ENCODE results near the gene DCTN1. TPM values are rescaled to one million over a fixed set of nuclear protein-coding genes. Genes with fewer than 3 reads are reported as not detected.
"Not testable (repeated sequence)": the region's sequence is repeated elsewhere in the genome, so short reads cannot be mapped to it uniquely, and the experiment has no call there.

Gene DCTN1
- total RNA-seq, 1 donor from 2014 or later, result 165 TPM

GRCh38 chr2:74424995-74425406 is 44.9 kb upstream of the DCTN1 start:
- H3K27ac Mint-ChIP-seq, result no peak overlapping the region
- no peaks in the 10 kb centered on the region for H3K9me3 Mint-ChIP-seq
- H3K4me1 Mint-ChIP-seq (ENCODE audit: unreplicated experiment), result peaks cover 14% of the 10 kb centered on the region
- no peak for TF ChIP-seq CTCF (conservative IDR thresholded peaks at IDR 0.05)
- peaks cover 9% of the 10 kb centered on the region for H3K36me3 Mint-ChIP-seq
- no peak for DNase-seq (ENCODE audit: extremely low spot score, unreplicated experiment)
- H3K4me3 Mint-ChIP-seq, result no peak overlapping the region
- H3K27me3 Mint-ChIP-seq, result peaks cover 2% of the 10 kb centered on the region

GRCh38 chr2:74424139-74424992 is 44.3 kb upstream of the DCTN1 start:
- H3K9me3 Mint-ChIP-seq, result no peaks in the 10 kb centered on the region
- DNase-seq (ENCODE audit: extremely low spot score, unreplicated experiment), result no peak
- H3K4me3 Mint-ChIP-seq, result no peak overlapping the region
- peaks cover 9% of the 10 kb centered on the region for H3K36me3 Mint-ChIP-seq
- peaks cover 2% of the 10 kb centered on the region for H3K27me3 Mint-ChIP-seq
- peaks cover 14% of the 10 kb centered on the region for H3K4me1 Mint-ChIP-seq (ENCODE audit: unreplicated experiment)
- no peak for TF ChIP-seq CTCF (conservative IDR thresholded peaks at IDR 0.05)
- H3K27ac Mint-ChIP-seq, result peak overlapping the region; percentile 30

GRCh38 chr2:74423231-74424095 is 43.4 kb upstream of the DCTN1 start:
- no peak for TF ChIP-seq CTCF (conservative IDR thresholded peaks at IDR 0.05)
- H3K4me1 Mint-ChIP-seq (ENCODE audit: unreplicated experiment), result peaks cover 14% of the 10 kb centered on the region
- no peaks in the 10 kb centered on the region for H3K9me3 Mint-ChIP-seq
- peak overlapping the region; percentile 96 for H3K4me3 Mint-ChIP-seq
- peak overlapping the region; percentile 5 for H3K27ac Mint-ChIP-seq
- peaks cover 9% of the 10 kb centered on the region for H3K36me3 Mint-ChIP-seq
- no peak for DNase-seq (ENCODE audit: extremely low spot score, unreplicated experiment)
- peaks cover 2% of the 10 kb centered on the region for H3K27me3 Mint-ChIP-seq

- peak within 1 kb of the TSS; percentile 88 for H3K27ac Mint-ChIP-seq
- peak; percentile 92 for DNase-seq (ENCODE audit: extremely low spot score, unreplicated experiment)
- peaks cover 2% of the 10 kb centered on the region for H3K27me3 Mint-ChIP-seq
- H3K4me3 Mint-ChIP-seq, result peak within 1 kb of the TSS; percentile 96
- H3K4me1 Mint-ChIP-seq (ENCODE audit: unreplicated experiment), result peaks cover 14% of the 10 kb centered on the region
- TF ChIP-seq CTCF (conservative IDR thresholded peaks at IDR 0.05), result no peak
- H3K9me3 Mint-ChIP-seq, result no peaks in the 10 kb centered on the region
- H3K36me3 Mint-ChIP-seq, result peaks cover 5% of the 10 kb centered on the region
These were observed 41.2 kb upstream of the DCTN1 start, which contains the start of the genes C2orf81 and WDR54 for GRCh38 chr2:74421221-74421870. C2orf81 (minus strand) TSS chr2:74421619; CDS start chr2:74421560, 59 bp downstream. WDR54 (plus strand) TSS chr2:74421730; CDS start chr2:74422154, 424 bp downstream.

GRCh38 chr2:74420443-74421103 is 40.5 kb upstream of the DCTN1 start:
- peak overlapping the region; percentile 96 for H3K4me3 Mint-ChIP-seq
- H3K27ac Mint-ChIP-seq, result peak overlapping the region; percentile 52
- H3K27me3 Mint-ChIP-seq; H3K36me3 Mint-ChIP-seq; DNase-seq (ENCODE audit: extremely low spot score, unreplicated experiment); H3K9me3 Mint-ChIP-seq: not testable (repeated sequence)
- peaks cover 13% of the 10 kb centered on the region for H3K4me1 Mint-ChIP-seq (ENCODE audit: unreplicated experiment)
